Measurements from ENCODE around the gene BDP1. TPM values are rescaled to one million over a fixed set of nuclear protein-coding genes. Genes with fewer than 3 reads are reported as not detected.
A peak's percentile ranks its signal among the peaks of the same experiment; 100 is the strongest.
"Not testable (repeated sequence)": the region's sequence is repeated elsewhere in the genome, so short reads cannot be mapped to it uniquely, and the experiment has no call there.

BDP1 gene
- polyA plus RNA-seq, 1 donor from 2014 or later, result 20.8 TPM

DNA sequence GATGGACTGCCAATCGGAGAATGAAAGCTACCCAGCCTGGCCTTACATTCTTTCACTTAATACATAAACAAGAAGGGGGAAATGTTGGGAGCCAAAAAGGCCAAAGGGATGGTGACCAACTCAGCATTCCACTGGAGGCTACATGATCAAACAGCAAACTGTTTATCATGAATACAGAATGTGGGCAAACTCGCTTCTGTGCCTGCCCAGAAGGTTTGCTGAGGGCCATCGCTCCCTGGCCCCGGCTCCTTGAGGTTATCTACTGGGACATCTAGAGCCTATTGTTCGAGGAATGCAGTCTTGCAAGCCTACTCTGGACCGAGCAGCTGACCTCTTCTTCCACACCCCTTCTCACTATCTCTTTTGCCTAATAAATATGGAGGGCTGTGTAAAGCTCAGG lies 122.4 kb downstream of the BDP1 start:
- H3K4me3 Mint-ChIP-seq, H3K4me1 Mint-ChIP-seq, H3K27me3 Mint-ChIP-seq, H3K36me3 Mint-ChIP-seq, H3K9me3 Mint-ChIP-seq: not testable (repeated sequence)
- peak overlapping the region in 1 of 3 donors; percentile 1 for H3K27ac Mint-ChIP-seq

DNA sequence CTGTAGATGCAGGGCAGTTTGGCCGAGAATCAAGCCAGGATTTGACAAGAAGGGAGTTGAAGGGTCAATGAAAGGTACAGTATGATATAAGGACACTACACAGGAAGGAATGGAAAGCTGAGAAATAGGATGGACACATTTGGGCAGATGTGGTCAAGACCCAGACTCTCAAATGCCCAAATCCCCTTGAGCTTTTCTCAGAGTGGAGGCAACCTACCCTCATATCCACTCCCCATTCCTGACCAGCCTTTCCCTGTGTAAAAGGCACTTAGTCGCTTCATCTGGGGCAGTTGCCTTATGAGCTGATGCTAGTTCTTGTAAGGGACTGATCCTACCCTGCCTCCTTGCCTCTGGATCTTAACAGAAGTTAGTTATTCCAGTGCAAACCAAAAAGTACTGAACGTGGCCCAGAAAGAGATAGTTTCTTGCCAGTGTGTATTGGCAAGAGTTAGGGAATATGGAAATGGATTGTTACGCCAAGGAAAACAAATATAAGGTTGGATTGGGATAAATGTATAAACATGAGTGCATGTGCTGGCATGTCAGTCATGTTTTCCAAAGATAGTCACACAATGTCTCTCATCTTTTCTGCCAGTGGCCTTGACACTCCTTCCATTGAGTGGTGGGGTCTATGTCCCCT lies 127.6 kb downstream of the BDP1 start:
- Mint-ChIP-seq H3K27ac (no peak overlapping the region), H3K27me3 (peaks cover 2% of the 10 kb centered on the region), H3K9me3 (no peaks in the 10 kb centered on the region), H3K36me3 (no peaks in the 10 kb centered on the region), H3K4me1 (peaks cover 1 to 5% (median 4%) of the 10 kb centered on the region in 3 donors), H3K4me3 (peak overlapping the region in 1 of 4 donors; percentile 56)

DNA sequence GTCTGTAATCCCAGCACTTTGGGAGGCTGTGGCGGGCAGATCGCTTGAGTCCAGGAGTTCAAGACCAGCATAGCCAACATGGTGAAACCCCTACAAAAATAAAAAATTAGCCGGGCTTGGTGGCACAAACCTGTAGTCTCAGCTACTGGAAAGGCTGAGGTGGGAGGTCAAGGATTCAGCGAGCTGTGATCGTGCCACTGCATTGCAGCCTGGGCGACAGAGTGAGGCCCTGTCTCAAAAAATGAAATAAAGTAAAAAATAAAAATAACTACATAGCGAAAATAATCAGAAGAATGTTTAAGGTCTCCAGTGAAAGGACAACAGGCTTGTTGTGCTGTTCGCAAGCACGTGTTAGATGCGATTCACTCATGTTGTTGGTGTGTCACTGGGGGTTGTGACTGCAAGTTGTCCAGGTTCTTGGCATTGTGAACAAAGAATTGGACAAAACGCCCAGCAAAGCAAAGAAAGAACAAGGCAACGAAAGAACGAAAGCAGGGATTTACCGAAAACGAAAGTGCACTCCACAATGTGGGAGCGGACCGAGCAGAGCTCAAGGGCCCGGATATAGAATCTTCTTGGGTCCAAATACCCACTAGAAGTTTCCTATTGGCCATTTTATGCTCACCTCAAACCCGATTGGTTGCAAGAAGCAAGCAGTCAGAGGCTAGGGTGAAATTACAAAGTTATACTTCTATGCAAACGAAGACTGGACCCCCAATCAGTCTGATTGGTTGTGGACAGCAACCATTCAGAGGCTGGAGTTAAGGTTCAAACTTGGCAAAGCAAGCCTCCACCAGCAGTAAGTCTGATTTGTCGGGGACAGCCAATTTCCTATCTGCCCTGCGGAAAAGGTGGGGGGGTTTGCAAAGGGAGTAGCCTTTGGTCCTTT lies 130.8 kb downstream of the BDP1 start:
- Mint-ChIP-seq H3K27me3 (peaks cover 2% of the 10 kb centered on the region), H3K36me3 (no peaks in the 10 kb centered on the region), H3K4me1 (peaks cover 18 to 28% (median 26%) of the 10 kb centered on the region in 3 donors), H3K9me3 (no peaks in the 10 kb centered on the region), H3K4me3 (peak overlapping the region; percentile 87 to 99 (median 96)), H3K27ac (peak overlapping the region; percentile 82 to 100 (median 93))

DNA sequence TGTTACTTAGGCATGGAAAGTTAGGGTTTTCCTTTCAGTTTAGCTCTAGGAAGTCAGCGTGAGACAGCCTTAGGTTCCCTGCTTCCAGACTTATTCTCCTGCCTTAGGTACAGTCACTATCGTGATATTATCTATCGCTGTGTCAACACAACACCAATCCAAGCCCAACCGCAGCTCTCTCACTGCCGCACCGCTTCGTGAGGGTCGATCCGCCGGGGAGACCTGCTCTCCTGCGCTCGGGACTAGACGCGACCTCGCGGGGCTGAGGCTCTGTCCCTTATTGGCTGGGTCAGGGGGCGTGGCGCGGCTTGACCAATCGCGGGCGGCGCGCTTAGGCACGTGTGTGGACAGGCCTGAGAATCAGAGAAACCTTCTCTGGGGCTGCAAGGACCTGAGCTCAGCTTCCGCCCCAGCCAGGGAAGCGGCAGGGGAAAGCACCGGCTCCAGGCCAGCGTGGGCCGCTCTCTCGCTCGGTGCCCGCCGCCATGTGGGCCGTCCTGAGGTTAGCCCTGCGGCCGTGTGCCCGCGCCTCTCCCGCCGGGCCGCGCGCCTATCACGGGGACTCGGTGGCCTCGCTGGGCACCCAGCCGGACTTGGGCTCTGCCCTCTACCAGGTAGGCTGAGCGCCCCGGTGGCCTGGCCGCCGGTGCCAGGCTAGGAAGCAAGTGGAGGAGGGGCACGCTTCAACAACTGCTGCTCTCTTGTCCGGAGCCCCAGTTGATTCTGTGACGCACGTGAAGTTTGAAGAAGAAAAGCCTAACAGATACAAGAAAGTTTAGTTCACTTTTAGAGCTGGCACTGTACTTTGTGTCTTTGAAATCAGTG lies 131.7 kb downstream of the BDP1 start, which contains the start of gene MCCC2:
TSS of gene MCCC2 (plus strand) at position 400 of the 825 bp plus-strand sequence. CDS start at position 486, 86 bp downstream.
- Mint-ChIP-seq H3K36me3 (no peaks in the 10 kb centered on the region), H3K4me3 (peak within 1 kb of the TSS; percentile 87 to 99 (median 96)), H3K27me3 (peaks cover 2% of the 10 kb centered on the region), H3K9me3 (no peaks in the 10 kb centered on the region), H3K27ac (peak within 1 kb of the TSS; percentile 82 to 100 (median 93)), H3K4me1 (peaks cover 18 to 28% (median 26%) of the 10 kb centered on the region in 3 donors)

DNA sequence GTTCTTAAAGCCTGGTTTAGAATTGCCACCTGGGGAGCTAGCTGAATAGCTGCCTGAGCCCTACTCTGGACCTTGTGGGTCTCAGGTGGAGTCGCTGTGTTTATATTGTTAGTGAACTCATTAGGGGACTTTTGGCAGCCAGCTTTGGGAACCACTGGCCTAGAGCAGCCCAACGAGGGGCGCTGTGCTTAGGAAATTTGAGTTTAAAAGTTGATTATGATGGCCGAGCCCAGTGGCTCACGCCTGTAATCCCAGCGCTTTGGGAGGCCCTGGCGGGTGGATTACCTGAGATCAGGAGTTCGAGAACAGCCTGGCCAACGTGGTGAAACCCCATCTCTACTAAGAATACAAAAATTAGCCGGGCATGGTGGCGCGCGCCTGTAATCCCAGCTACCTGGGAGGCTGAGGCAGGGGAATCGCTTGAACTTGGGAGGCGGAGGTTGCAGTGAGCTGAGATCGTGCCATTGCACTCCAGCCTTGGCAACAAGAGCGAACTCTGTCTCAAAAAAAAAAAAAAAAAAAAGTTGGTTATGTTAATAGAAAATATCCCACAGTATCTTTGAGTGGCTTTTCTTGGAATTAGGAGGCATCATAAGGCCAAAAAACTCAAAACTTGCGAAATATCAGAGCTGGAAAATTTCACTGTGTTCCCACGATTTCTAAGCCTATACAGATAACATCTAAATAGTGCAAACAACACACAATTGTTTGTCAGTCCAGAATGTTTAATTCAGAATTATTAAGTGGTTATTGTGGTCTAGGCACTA lies 132.5 kb downstream of the BDP1 start:
- peak overlapping the region; percentile 82 to 100 (median 93) for H3K27ac Mint-ChIP-seq
- H3K4me3 Mint-ChIP-seq, result peak overlapping the region; percentile 87 to 99 (median 96)
- peaks cover 18 to 31% (median 26%) of the 10 kb centered on the region in 3 donors for H3K4me1 Mint-ChIP-seq
- no peaks in the 10 kb centered on the region for H3K36me3 Mint-ChIP-seq
- H3K9me3 Mint-ChIP-seq, result no peaks in the 10 kb centered on the region
- peaks cover 2% of the 10 kb centered on the region for H3K27me3 Mint-ChIP-seq

DNA sequence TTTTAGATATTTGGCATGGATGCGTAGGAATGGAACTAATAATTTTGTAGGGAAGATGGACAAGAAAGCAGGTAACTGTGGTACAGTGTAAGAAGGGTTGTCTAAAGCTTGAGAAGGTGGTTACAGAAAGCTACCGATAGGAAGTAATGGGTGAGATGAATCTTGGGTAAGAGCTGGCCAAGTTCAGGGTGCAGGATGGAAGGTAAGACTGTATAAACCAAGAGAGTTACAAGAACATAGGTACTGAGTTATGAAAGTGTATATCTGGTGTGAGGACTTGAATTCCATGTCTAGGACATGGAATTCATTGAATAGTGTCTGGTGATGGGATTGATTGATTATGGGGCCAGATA lies 133.1 kb downstream of the BDP1 start:
- Mint-ChIP-seq H3K27ac (peak overlapping the region in 1 of 3 donors; percentile 81), H3K36me3 (no peaks in the 10 kb centered on the region), H3K27me3 (peaks cover 2% of the 10 kb centered on the region), H3K4me1 (peaks cover 18 to 31% (median 26%) of the 10 kb centered on the region in 3 donors), H3K4me3 (peak overlapping the region; percentile 54 to 87 (median 70)), H3K9me3 (no peaks in the 10 kb centered on the region)

DNA sequence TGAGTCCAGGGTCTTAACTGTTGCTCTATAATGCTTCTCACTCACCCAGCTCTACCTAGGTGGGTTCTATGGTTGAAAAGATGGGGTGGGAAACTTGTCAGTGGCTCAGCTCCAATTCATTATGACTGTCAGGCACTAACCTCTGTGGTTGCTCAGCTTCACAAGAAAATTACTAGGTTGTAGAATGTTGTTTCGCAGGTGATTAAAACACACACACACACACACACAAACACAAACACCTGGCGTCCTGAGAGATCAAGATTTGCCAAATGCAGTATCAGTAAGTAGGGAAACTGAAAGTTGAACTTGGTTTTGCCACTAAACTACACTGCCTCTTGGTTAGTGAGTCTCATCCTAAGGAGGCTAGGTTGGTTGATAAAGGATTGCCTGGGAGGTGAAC lies 134.5 kb downstream of the BDP1 start:
- Mint-ChIP-seq H3K9me3 (no peaks in the 10 kb centered on the region), H3K4me3 (peak overlapping the region in 3 of 4 donors; percentile 48 to 81 (median 73)), H3K36me3 (no peaks in the 10 kb centered on the region), H3K27ac (no peak overlapping the region), H3K4me1 (peaks cover 18 to 31% (median 26%) of the 10 kb centered on the region in 3 donors), H3K27me3 (peaks cover 2% of the 10 kb centered on the region)

DNA sequence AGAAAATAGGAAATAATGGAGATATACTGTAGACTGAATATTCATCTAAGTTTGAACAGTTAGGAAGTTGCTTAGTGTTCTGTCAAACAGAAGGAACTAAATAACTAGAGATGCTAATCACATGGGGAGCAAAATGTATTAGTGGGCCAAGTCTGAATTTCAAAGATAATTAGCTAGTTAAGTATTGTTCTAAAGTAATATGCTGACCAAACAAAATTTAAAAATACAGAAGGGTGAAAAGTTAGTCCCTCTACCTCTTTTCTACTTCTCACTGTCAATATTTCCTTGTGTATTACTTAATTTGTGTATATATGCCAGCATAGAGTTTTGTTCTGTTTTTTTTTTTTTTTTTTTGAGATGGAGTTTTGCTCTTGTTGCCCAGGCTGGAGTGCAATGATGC lies 135.6 kb downstream of the BDP1 start:
- peaks cover under 1% of the 10 kb centered on the region for H3K36me3 Mint-ChIP-seq
- no peaks in the 10 kb centered on the region for H3K9me3 Mint-ChIP-seq
- H3K4me1 Mint-ChIP-seq, result peaks cover 18 to 31% (median 26%) of the 10 kb centered on the region in 3 donors
- peaks cover 2% of the 10 kb centered on the region for H3K27me3 Mint-ChIP-seq
- no peak overlapping the region for H3K4me3 Mint-ChIP-seq
- no peak overlapping the region for H3K27ac Mint-ChIP-seq

DNA sequence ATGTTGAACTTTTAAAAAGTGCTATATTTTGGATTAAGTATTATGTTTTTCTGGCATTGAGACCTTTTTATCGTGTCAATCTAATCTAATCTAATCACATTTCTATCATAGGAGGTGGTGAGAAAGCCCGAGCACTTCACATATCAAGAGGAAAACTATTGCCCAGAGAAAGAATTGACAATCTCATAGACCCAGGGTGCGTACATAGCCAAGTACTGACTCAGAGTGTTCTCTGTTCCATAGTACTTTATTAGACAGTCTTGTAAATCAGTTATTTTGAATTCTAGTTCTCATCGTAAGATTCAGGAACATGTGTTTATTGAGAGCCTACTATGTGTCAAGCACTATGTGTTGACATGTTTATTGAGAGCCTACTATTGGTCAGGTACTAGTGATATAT lies 140.7 kb downstream of the BDP1 start:
- H3K36me3 Mint-ChIP-seq, result peaks cover 18% of the 10 kb centered on the region
- no peak overlapping the region for H3K27ac Mint-ChIP-seq
- no peaks in the 10 kb centered on the region for H3K9me3 Mint-ChIP-seq
- no peaks in the 10 kb centered on the region for H3K27me3 Mint-ChIP-seq
- peaks cover 4 to 8% (median 5%) of the 10 kb centered on the region in 3 donors for H3K4me1 Mint-ChIP-seq
- H3K4me3 Mint-ChIP-seq, result no peak overlapping the region

DNA sequence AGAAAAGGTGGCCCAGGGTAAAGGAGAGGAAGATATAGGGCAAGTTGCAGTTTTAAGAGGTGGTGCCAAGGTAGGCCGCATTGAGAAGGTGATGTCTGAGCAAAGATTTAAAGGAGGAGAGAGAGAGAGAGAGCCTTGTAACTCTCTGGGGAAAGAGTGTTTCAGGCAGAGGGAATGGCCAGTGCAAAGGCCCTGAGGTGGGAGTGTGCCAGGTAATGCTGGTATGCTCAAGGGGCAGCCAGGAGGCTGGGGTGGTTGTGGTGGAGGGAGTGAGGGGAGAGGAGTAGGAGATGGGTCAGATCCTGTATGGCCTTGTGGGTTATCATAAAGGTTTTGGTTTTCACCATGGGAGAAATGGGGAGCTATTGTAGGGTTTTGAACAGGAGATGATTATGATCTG lies 141.6 kb downstream of the BDP1 start:
- Mint-ChIP-seq H3K9me3 (no peaks in the 10 kb centered on the region), H3K27me3 (no peaks in the 10 kb centered on the region), H3K27ac (no peak overlapping the region), H3K4me1 (peaks cover 3 to 13% (median 8%) of the 10 kb centered on the region in 3 donors), H3K4me3 (no peak overlapping the region), H3K36me3 (peaks cover 18% of the 10 kb centered on the region)

DNA sequence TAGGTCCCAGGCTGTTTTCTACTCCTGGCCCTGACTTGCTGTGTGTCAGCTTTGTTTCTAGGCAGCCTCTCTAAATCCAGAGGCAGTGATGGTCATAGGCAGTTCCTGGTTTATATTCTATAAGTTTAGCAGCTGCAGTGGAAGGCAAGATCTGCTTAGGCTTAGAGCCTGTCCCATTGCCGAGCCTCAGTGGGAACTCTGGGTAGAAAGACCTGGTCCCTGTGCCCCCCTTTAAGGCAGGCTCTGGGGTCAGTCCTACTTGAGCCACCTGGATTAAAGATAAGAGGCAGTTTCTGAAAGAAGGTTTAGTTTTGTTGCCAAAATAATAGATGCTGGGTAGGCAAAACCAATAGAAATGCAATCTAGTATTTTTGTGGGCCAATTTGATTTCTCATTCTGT lies 145.3 kb downstream of the BDP1 start:
- H3K9me3 Mint-ChIP-seq, result peaks cover 0 to 4% (median 0%) of the 10 kb centered on the region in 3 donors
- peaks cover 4 to 13% (median 5%) of the 10 kb centered on the region in 3 donors for H3K4me1 Mint-ChIP-seq
- peak overlapping the region in 2 of 3 donors; percentile 24 to 82 for H3K27ac Mint-ChIP-seq
- H3K36me3 Mint-ChIP-seq, result peaks cover 29% of the 10 kb centered on the region
- H3K27me3 Mint-ChIP-seq, result no peaks in the 10 kb centered on the region
- H3K4me3 Mint-ChIP-seq, result no peak overlapping the region

DNA sequence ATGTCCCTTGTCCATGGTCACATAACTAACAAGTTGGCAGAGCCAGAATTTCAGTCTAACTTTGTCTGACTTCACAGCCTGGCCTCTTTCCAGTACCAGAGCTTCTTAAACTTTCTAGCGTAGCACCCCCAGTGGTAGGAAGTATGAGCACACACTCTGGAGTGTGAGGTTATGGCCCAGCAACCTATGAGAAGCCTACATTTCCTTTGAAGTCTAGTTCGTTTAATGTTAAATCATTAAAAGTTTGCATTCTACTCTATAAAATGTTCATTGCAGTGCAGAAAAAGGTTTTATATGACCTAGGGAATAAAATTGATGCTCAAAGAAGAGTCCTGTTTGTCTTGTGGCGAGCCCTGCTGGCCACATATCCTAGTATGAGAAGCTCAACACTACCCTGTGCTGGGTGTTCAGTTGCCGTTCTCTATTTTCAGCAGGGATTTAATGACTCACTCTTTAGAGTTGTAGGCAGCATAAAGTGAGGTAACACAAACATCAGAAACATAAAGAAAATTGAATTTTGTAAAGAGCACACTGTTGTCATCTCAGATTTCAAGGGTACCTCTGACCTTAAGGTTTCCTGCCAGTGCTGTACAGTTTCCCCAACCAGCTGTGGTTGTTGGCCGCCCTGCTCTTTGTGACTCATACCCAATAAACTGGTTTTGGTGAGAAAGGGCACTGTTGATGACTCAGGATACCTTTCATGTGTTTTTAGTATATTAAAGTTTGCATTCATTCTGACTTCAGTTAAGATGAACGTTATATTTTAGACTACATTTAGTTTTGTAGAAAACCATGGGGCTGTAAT lies 146.0 kb downstream of the BDP1 start:
- H3K4me3 Mint-ChIP-seq, result no peak overlapping the region
- peaks cover 25% of the 10 kb centered on the region for H3K36me3 Mint-ChIP-seq
- peaks cover 4 to 13% (median 5%) of the 10 kb centered on the region in 3 donors for H3K4me1 Mint-ChIP-seq
- H3K9me3 Mint-ChIP-seq, result peaks cover 0 to 4% (median 0%) of the 10 kb centered on the region in 3 donors
- no peaks in the 10 kb centered on the region for H3K27me3 Mint-ChIP-seq
- peak overlapping the region in 2 of 3 donors; percentile 20 to 54 for H3K27ac Mint-ChIP-seq

DNA sequence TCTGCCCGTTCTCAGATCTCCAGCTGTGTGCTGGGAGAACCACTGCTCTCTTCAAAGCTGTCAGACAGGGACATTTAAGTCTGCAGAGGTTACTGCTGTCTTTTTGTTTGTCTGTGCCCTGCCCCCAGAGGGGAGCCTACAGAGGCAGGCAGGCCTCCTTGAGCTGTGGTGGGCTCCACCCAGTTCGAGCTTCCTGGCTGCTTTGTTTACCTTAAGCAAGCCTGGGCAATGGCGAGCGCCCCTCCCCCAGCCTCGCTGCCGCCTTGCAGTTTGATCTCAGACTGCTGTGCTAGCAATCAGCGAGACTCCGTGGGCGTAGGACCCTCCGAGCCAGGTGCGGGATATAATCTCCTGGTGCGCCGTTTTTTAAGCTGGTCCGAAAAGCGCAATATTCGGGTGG lies 154.5 kb downstream of the BDP1 start:
- H3K36me3 Mint-ChIP-seq, H3K4me3 Mint-ChIP-seq, H3K4me1 Mint-ChIP-seq, H3K27ac Mint-ChIP-seq, H3K9me3 Mint-ChIP-seq, H3K27me3 Mint-ChIP-seq: not testable (repeated sequence)
